Cardiac muscle cell (in vitro differentiated cells and primary cell): Measurements from ENCODE around the gene SEL1L2. TPM values are rescaled to one million over a fixed set of nuclear protein-coding genes. Genes with fewer than 3 reads are reported as not detected.

Source experiments
- DNase-seq, 2 donors: peaks; one replicate each; pipeline versions ENCODE4 v3.0.0 to v3.0.0-alpha.2; 2010 to 2017; ENCODE audit warnings: low read depth in 1 of 2, low spot score in 1 of 2
- H3K27ac ChIP-seq: fragments of 200-600 bp; sonication (generic); 2 replicates; pipeline ENCODE4 v1.5.1; 2016
- H3K27me3 ChIP-seq: fragments of 200-600 bp; sonication (generic); 2 replicates; pipeline ENCODE4 v1.6.0; 2016; ENCODE audit warnings: control low read depth
- H3K36me3 ChIP-seq: fragments of 200-600 bp; sonication (generic); 2 replicates; pipeline ENCODE4 v1.5.1; 2016; ENCODE audit warnings: control low read depth
- H3K4me1 ChIP-seq: fragments of 200-600 bp; sonication (generic); 2 replicates; pipeline ENCODE4 v1.8.1; 2017; ENCODE audit warnings: low read depth, mild to moderate bottlenecking, mixed run types
- H3K4me3 ChIP-seq: fragments of 200-600 bp; sonication (generic); 2 replicates; pipeline ENCODE4 v1.5.1; 2016; ENCODE audit warnings: mild to moderate bottlenecking
- H3K9me3 ChIP-seq: fragments of 200-600 bp; sonication (generic); 2 replicates; pipeline ENCODE4 v1.5.1; 2017; ENCODE audit warnings: low read depth, mild to moderate bottlenecking, control low read depth
- polyA plus RNA-seq: library from polyadenylated mRNA; unstranded; fragments of >200 nt; fragmentation: Nextera tagmentation; extraction: Ambion mirVana; gene quantifications from 2 replicates; pipeline ENCODE4 v1.2.1, GENCODE V29; 2016
- total RNA-seq: library from RNA; depleted of rRNA; stranded (reverse); fragments of >200 nt; gene quantifications from 2 replicates; pipeline ENCODE4 v1.2.3, GENCODE V29; 2016
- TF ChIP-seq, protein P1 (sequence below): IDR thresholded peaks from 2 replicates; pipeline ENCODE4 v1.5.1; 2012; ENCODE audit warnings: low read depth, mild to moderate bottlenecking, low read length

The SEL1L2 gene
- total and polyA plus RNA-seq, 2 experiments from 2014 or later, result not detected

DNA sequence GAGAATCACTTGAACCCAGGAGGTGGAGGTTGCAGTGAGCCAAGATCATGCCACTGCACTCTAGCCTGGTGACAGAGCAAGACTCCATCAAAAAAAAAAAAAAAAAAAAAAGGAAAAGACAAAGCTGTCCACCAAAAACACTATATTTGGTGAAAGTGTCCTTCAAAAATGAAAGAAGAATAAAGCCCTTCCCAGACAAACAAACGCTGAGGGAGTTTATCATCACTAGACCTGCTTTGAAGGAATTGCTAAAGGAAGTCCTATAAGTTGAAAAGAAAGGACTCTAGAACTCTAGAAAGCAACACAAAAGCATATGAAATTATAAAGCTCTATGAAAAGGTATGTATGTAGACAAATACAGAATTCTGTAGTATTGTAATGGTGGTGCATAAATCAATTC, 98.8 kb downstream of the SEL1L2 start:
- no peaks in the 10 kb centered on the region for H3K4me1 ChIP-seq
- TF ChIP-seq, protein P1, sequence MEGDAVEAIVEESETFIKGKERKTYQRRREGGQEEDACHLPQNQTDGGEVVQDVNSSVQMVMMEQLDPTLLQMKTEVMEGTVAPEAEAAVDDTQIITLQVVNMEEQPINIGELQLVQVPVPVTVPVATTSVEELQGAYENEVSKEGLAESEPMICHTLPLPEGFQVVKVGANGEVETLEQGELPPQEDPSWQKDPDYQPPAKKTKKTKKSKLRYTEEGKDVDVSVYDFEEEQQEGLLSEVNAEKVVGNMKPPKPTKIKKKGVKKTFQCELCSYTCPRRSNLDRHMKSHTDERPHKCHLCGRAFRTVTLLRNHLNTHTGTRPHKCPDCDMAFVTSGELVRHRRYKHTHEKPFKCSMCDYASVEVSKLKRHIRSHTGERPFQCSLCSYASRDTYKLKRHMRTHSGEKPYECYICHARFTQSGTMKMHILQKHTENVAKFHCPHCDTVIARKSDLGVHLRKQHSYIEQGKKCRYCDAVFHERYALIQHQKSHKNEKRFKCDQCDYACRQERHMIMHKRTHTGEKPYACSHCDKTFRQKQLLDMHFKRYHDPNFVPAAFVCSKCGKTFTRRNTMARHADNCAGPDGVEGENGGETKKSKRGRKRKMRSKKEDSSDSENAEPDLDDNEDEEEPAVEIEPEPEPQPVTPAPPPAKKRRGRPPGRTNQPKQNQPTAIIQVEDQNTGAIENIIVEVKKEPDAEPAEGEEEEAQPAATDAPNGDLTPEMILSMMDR, result no peak

DNA sequence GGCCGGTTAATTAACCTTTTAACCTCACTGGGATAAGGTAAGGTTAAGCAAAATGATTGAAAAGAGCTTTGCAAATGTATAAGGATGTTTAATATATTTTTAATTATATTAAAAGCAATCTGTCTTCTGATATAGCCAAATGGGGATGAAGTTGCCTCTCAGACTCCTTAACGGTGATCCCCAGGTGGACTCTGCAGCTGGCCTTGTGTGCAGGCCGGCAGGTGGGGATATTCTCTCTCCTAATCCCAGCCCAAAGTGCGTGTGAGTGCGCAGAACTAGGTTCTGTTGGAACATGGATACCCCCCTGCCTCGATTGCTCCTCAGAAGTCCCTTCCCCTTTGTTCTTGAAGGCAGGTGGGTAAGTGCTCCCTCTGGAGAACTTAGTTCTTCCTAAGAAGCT, 105.6 kb downstream of the SEL1L2 start:
- TF ChIP-seq, protein P1, result no peak
- no peak overlapping the region for H3K27ac ChIP-seq
- no peaks in the 10 kb centered on the region for H3K9me3 ChIP-seq
- H3K4me3 ChIP-seq, result no peak overlapping the region
- no peaks in the 10 kb centered on the region for H3K36me3 ChIP-seq
- H3K27me3 ChIP-seq, result no peaks in the 10 kb centered on the region
- H3K4me1 ChIP-seq, result no peaks in the 10 kb centered on the region
- DNase-seq, result no peak

More for the DNA sequence above, 98.8 kb downstream of the SEL1L2 start:
- Histone ChIP-seq H3K27me3 (no peaks in the 10 kb centered on the region), H3K27ac (no peak overlapping the region), H3K4me3 (no peak overlapping the region), H3K9me3 (no peaks in the 10 kb centered on the region), H3K36me3 (no peaks in the 10 kb centered on the region)
- DNase-seq, result no peak

DNA sequence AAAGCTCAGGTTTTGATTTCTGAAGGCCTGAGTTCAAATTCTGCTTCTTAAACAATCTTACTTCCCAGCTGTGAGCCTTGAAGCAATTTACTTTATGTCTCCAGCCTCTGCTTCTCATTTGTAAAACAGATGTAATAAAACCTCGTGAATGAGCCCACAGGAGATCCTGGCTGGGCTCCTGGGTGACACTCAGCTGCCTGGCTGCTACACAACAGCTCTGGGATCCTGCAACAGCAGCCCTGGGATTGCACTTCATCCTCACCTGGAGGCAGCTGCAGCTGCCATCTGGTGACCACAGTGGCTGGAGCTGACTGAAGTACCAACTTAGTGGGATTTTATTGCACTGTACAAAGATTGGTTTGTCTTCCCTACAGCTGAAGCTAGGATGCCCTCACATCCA, 107.0 kb downstream of the SEL1L2 start:
- Histone ChIP-seq H3K4me3 (no peak overlapping the region), H3K36me3 (no peaks in the 10 kb centered on the region), H3K4me1 (no peaks in the 10 kb centered on the region), H3K27ac (no peak overlapping the region), H3K9me3 (no peaks in the 10 kb centered on the region), H3K27me3 (no peaks in the 10 kb centered on the region)
- TF ChIP-seq, protein P1, result no peak
- no peak for DNase-seq

- TF ChIP-seq, protein P1, result no peak
- Histone ChIP-seq H3K4me3 (no peak overlapping the region), H3K4me1 (peaks cover 7% of the 10 kb centered on the region), H3K36me3 (no peaks in the 10 kb centered on the region), H3K9me3 (no peaks in the 10 kb centered on the region), H3K27ac (no peak overlapping the region), H3K27me3 (no peaks in the 10 kb centered on the region)
- DNase-seq, result no peak
Measured at GRCh38 chr20:13878566-13878965, 111.8 kb downstream of the SEL1L2 start.

GRCh38 chr20:13877793-13878192, 112.6 kb downstream of the SEL1L2 start:
- Histone ChIP-seq H3K9me3 (no peaks in the 10 kb centered on the region), H3K27ac (no peak overlapping the region), H3K36me3 (no peaks in the 10 kb centered on the region), H3K4me1 (peaks cover 7% of the 10 kb centered on the region), H3K4me3 (no peak overlapping the region), H3K27me3 (no peaks in the 10 kb centered on the region)
- no peak for DNase-seq
- TF ChIP-seq, protein P1, result no peak
